ENCODE data around the gene SESN3. TPM values are rescaled to one million over a fixed set of nuclear protein-coding genes. Genes with fewer than 3 reads are reported as not detected.
"Not testable (repeated sequence)": the region's sequence is repeated elsewhere in the genome, so short reads cannot be mapped to it uniquely, and the experiment has no call there.

The SESN3 gene
- polyA plus RNA-seq, 1 donor from 2014 or later: 11.1 TPM

DNA sequence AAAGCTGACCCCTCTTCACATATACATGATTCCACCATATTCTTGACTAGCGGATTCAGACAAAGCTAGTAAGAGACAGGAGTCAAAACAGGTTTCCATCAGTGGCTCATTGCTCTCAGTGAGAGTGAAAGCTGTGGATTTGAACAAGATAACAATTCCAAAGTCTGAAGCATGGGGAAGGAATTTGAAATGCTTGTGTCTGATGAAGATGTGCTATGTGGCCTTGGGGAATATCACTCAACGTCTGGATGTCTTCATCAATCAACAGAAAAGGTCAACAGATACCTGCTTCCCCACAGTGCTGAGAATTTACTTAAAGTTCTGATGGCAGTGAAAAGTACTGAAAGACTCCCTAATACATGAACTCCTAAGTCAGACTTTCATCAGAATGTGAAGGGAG lies 46.9 kb upstream of the SESN3 start:
- Histone ChIP-seq H4K20me1 (ENCODE audit: insufficient read depth) (no peaks in the 10 kb centered on the region), H3K27ac (ENCODE audit: low read length) (no peak overlapping the region), H3F3A (ENCODE audit: insufficient read depth, low read length, poor library complexity, severe bottlenecking) (no peaks in the 10 kb centered on the region), H3K27me3 (ENCODE audit: insufficient read depth, low read depth, low read length) (no peaks in the 10 kb centered on the region), H3K4me2 (ENCODE audit: low read length) (no peak overlapping the region), H3K9me2 (ENCODE audit: insufficient read depth, low read length) (no peaks in the 10 kb centered on the region), H2AFZ (ENCODE audit: low read depth, low read length) (no peak overlapping the region), H3K9me3 (ENCODE audit: low read length) (no peaks in the 10 kb centered on the region), H3K9ac (ENCODE audit: low read length) (no peak overlapping the region), H3K36me3 (ENCODE audit: insufficient read depth, low read length) (no peaks in the 10 kb centered on the region), H3K4me3 (ENCODE audit: low read length) (no peak overlapping the region), H3K79me2 (replicated peaks; ENCODE audit: insufficient read depth, low read length) (no peaks in the 10 kb centered on the region)
- no peak for TF ChIP-seq TAF1 (IDR thresholded peaks at IDR 0.05; ENCODE audit: low read depth)
- TF ChIP-seq, protein P1, sequence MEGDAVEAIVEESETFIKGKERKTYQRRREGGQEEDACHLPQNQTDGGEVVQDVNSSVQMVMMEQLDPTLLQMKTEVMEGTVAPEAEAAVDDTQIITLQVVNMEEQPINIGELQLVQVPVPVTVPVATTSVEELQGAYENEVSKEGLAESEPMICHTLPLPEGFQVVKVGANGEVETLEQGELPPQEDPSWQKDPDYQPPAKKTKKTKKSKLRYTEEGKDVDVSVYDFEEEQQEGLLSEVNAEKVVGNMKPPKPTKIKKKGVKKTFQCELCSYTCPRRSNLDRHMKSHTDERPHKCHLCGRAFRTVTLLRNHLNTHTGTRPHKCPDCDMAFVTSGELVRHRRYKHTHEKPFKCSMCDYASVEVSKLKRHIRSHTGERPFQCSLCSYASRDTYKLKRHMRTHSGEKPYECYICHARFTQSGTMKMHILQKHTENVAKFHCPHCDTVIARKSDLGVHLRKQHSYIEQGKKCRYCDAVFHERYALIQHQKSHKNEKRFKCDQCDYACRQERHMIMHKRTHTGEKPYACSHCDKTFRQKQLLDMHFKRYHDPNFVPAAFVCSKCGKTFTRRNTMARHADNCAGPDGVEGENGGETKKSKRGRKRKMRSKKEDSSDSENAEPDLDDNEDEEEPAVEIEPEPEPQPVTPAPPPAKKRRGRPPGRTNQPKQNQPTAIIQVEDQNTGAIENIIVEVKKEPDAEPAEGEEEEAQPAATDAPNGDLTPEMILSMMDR (IDR thresholded peaks at IDR 0.05; ENCODE audit: poor library complexity, severe bottlenecking): no peak
- TF ChIP-seq SMC3 (conservative IDR thresholded peaks at IDR 0.05; ENCODE audit: poor library complexity): no peak
- TF ChIP-seq POLR2AphosphoS5 (IDR thresholded peaks at IDR 0.05): peak; percentile 9
- TF ChIP-seq RAD21 (conservative IDR thresholded peaks at IDR 0.05): no peak
- TF ChIP-seq EZH2 (IDR thresholded peaks at IDR 0.05; ENCODE audit: borderline replicate concordance, insufficient read depth, low read length, poor library complexity, severe bottlenecking): no peak
- TF ChIP-seq, protein P2, sequence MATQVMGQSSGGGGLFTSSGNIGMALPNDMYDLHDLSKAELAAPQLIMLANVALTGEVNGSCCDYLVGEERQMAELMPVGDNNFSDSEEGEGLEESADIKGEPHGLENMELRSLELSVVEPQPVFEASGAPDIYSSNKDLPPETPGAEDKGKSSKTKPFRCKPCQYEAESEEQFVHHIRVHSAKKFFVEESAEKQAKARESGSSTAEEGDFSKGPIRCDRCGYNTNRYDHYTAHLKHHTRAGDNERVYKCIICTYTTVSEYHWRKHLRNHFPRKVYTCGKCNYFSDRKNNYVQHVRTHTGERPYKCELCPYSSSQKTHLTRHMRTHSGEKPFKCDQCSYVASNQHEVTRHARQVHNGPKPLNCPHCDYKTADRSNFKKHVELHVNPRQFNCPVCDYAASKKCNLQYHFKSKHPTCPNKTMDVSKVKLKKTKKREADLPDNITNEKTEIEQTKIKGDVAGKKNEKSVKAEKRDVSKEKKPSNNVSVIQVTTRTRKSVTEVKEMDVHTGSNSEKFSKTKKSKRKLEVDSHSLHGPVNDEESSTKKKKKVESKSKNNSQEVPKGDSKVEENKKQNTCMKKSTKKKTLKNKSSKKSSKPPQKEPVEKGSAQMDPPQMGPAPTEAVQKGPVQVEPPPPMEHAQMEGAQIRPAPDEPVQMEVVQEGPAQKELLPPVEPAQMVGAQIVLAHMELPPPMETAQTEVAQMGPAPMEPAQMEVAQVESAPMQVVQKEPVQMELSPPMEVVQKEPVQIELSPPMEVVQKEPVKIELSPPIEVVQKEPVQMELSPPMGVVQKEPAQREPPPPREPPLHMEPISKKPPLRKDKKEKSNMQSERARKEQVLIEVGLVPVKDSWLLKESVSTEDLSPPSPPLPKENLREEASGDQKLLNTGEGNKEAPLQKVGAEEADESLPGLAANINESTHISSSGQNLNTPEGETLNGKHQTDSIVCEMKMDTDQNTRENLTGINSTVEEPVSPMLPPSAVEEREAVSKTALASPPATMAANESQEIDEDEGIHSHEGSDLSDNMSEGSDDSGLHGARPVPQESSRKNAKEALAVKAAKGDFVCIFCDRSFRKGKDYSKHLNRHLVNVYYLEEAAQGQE (IDR thresholded peaks at IDR 0.05; ENCODE audit: borderline replicate concordance): no peak
- TF ChIP-seq EP300 (conservative IDR thresholded peaks at IDR 0.05; ENCODE audit: poor library complexity, severe bottlenecking): peak; percentile 61

DNA sequence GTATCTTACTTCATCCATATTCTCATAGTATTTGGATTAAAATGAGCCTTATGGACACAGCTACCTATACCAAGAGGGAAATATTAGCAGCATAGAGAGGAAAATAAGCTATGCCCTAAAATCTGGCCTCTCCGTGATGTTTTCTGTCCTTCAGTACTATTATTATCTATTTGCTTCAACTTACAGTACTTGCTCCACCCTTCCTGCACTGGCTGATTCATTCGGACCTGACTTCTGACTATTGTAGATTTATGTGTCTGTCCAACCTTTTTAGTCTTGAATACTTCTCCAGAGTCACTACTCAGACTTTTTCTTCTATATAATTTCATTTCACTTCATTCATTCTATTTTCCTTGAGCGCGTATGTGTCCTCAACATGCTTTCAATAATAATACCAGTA lies 45.1 kb upstream of the SESN3 start:
- no peak overlapping the region for H3K9ac ChIP-seq (ENCODE audit: low read length)

DNA sequence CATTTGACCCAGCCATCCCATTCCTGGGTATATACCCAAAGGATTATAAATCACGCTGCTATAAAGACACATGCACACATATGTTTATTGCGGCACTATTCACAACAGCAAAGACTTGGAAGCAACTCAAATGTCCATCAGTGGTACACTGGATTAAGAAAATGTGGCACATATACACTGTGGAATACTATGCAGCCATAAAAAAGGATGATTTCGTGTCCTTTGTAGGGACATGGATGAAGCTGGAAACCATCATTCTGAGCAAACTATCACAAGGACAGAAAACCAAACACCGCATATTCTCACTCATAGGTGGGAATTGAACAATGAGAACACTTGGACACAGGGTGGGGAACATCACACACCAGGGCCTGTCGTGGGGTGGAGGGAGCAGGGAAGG lies 42.6 kb upstream of the SESN3 start:
- H3K9me2 ChIP-seq (ENCODE audit: insufficient read depth, low read length); H3K9ac ChIP-seq (ENCODE audit: low read length); H3F3A ChIP-seq (ENCODE audit: insufficient read depth, low read length, poor library complexity, severe bottlenecking); H3K36me3 ChIP-seq (ENCODE audit: insufficient read depth, low read length); H3K27me3 ChIP-seq (ENCODE audit: insufficient read depth, low read depth, low read length); H3K4me3 ChIP-seq (ENCODE audit: low read length); H4K20me1 ChIP-seq (ENCODE audit: insufficient read depth); H3K4me2 ChIP-seq (ENCODE audit: low read length); H3K9me3 ChIP-seq (ENCODE audit: low read length); H3K79me2 ChIP-seq (replicated peaks; ENCODE audit: insufficient read depth, low read length); H3K27ac ChIP-seq (ENCODE audit: low read length); H2AFZ ChIP-seq (ENCODE audit: low read depth, low read length): not testable (repeated sequence)

More for the DNA sequence above, 45.1 kb upstream of the SESN3 start:
- Histone ChIP-seq H3K27me3 (ENCODE audit: insufficient read depth, low read depth, low read length) (no peaks in the 10 kb centered on the region), H4K20me1 (ENCODE audit: insufficient read depth) (no peaks in the 10 kb centered on the region), H2AFZ (ENCODE audit: low read depth, low read length) (no peak overlapping the region), H3F3A (ENCODE audit: insufficient read depth, low read length, poor library complexity, severe bottlenecking) (no peaks in the 10 kb centered on the region), H3K79me2 (replicated peaks; ENCODE audit: insufficient read depth, low read length) (no peaks in the 10 kb centered on the region), H3K4me3 (ENCODE audit: low read length) (no peak overlapping the region), H3K9me2 (ENCODE audit: insufficient read depth, low read length) (no peaks in the 10 kb centered on the region), H3K27ac (ENCODE audit: low read length) (no peak overlapping the region), H3K4me2 (ENCODE audit: low read length) (no peak overlapping the region), H3K36me3 (ENCODE audit: insufficient read depth, low read length) (no peaks in the 10 kb centered on the region), H3K9me3 (ENCODE audit: low read length) (no peaks in the 10 kb centered on the region)
- TF ChIP-seq SMC3 (conservative IDR thresholded peaks at IDR 0.05; ENCODE audit: poor library complexity): no peak
